HCT116 (cell line): ENCODE data around the gene C9orf78.

ENCODE experiments used
- CEBPB ChIP-seq: IDR thresholded peaks from 2 replicates; pipeline ENCODE4 v1.6.1; 2012; ENCODE audit warnings: low read depth
- EZH2 ChIP-seq: fragments of 200-600 bp; sonication (generic); IDR thresholded peaks from 2 replicates; pipeline ENCODE4 v1.6.1; 2017; ENCODE audit warnings: antibody characterized with exemption, mixed run types
- EZH2phosphoT487 ChIP-seq: fragments of 200-600 bp; IDR thresholded peaks from 2 replicates; pipeline ENCODE4 v1.6.1; 2018; ENCODE audit warnings: antibody characterized with exemption, borderline replicate concordance
- POLR2A ChIP-seq: IDR thresholded peaks from 2 replicates; pipeline ENCODE4 v1.7.0; 2011; ENCODE audit warnings: borderline replicate concordance; ENCODE audit not compliant: insufficient read depth, insufficient read length; ENCODE audit errors: extremely low read depth
- SIN3A ChIP-seq: IDR thresholded peaks from 2 replicates; pipeline ENCODE4 v1.6.1; 2012; ENCODE audit warnings: low read depth
- SRF ChIP-seq: IDR thresholded peaks from 2 replicates; pipeline ENCODE4 v1.6.1; 2012; ENCODE audit warnings: low read depth
- ZFX ChIP-seq: fragments of 450-650 bp; IDR thresholded peaks from 2 replicates; pipeline ENCODE4 v1.6.1; 2017
- TF ChIP-seq, protein P1 (sequence below), 3 experiments: fragments of 200-600 bp in 1 of 3; sonication (generic) in 1 of 3; IDR thresholded peaks in 2 of 3; conservative IDR thresholded peaks in 1 of 3; 2 replicates each; pipeline ENCODE4 v1.5.1; 2012 to 2017; ENCODE audit warnings: low read depth in 2 of 3, low read length in 2 of 3, antibody characterized with exemption in 1 of 3, borderline replicate concordance in 1 of 3, control low read depth in 1 of 3, mild to moderate bottlenecking in 1 of 3, mixed read lengths in 1 of 3, mixed run types in 1 of 3, moderate library complexity in 1 of 3; ENCODE audit not compliant: insufficient read depth in 1 of 3
- TF ChIP-seq, protein P2 (sequence below): IDR thresholded peaks from 2 replicates; pipeline ENCODE4 v1.6.1; 2012
- TF ChIP-seq, protein P3 (sequence below): IDR thresholded peaks from 2 replicates; pipeline ENCODE4 v1.6.1; 2012
- TF ChIP-seq, protein P4 (sequence below): IDR thresholded peaks from 2 replicates; pipeline ENCODE4 v1.6.1; 2012; ENCODE audit warnings: low read depth

DNA sequence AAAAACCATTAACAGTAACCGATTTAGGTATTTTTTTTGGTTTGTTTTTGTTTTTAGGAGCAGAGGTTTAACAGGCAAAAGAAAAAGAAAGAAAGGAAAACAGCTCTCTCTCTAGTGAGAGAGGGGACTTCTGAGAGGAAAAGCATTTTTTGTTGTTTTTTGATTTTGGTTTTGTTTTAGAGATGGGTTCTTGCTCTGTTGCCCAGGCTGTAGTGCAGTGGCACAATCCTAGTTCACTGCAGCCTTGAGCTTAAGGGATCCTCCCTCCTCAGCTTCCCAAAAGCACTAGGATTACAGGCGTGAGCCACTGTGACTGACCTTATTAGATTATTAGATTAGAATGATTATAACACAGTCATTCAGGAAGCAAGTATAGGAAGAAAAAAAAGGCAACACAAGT, 10.3 kb upstream of the C9orf78 start:
- TF ChIP-seq, protein P1, sequence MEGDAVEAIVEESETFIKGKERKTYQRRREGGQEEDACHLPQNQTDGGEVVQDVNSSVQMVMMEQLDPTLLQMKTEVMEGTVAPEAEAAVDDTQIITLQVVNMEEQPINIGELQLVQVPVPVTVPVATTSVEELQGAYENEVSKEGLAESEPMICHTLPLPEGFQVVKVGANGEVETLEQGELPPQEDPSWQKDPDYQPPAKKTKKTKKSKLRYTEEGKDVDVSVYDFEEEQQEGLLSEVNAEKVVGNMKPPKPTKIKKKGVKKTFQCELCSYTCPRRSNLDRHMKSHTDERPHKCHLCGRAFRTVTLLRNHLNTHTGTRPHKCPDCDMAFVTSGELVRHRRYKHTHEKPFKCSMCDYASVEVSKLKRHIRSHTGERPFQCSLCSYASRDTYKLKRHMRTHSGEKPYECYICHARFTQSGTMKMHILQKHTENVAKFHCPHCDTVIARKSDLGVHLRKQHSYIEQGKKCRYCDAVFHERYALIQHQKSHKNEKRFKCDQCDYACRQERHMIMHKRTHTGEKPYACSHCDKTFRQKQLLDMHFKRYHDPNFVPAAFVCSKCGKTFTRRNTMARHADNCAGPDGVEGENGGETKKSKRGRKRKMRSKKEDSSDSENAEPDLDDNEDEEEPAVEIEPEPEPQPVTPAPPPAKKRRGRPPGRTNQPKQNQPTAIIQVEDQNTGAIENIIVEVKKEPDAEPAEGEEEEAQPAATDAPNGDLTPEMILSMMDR (IDR thresholded peaks at IDR 0.05 in 2 of 3, conservative IDR thresholded peaks at IDR 0.05 in 1 of 3; ENCODE audit: borderline replicate concordance in 1 of 3, insufficient read depth in 1 of 3, low read depth in 2 of 3, low read length in 2 of 3) = no peak
- TF ChIP-seq EZH2phosphoT487 (no peak), SIN3A (no peak), ZFX (no peak), POLR2A (no peak), EZH2 (no peak), SRF (no peak), CEBPB (no peak)
- TF ChIP-seq, protein P2, sequence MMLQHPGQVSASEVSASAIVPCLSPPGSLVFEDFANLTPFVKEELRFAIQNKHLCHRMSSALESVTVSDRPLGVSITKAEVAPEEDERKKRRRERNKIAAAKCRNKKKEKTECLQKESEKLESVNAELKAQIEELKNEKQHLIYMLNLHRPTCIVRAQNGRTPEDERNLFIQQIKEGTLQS = no peak
- TF ChIP-seq, protein P3, sequence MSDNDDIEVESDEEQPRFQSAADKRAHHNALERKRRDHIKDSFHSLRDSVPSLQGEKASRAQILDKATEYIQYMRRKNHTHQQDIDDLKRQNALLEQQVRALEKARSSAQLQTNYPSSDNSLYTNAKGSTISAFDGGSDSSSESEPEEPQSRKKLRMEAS = no peak
- TF ChIP-seq, protein P4, sequence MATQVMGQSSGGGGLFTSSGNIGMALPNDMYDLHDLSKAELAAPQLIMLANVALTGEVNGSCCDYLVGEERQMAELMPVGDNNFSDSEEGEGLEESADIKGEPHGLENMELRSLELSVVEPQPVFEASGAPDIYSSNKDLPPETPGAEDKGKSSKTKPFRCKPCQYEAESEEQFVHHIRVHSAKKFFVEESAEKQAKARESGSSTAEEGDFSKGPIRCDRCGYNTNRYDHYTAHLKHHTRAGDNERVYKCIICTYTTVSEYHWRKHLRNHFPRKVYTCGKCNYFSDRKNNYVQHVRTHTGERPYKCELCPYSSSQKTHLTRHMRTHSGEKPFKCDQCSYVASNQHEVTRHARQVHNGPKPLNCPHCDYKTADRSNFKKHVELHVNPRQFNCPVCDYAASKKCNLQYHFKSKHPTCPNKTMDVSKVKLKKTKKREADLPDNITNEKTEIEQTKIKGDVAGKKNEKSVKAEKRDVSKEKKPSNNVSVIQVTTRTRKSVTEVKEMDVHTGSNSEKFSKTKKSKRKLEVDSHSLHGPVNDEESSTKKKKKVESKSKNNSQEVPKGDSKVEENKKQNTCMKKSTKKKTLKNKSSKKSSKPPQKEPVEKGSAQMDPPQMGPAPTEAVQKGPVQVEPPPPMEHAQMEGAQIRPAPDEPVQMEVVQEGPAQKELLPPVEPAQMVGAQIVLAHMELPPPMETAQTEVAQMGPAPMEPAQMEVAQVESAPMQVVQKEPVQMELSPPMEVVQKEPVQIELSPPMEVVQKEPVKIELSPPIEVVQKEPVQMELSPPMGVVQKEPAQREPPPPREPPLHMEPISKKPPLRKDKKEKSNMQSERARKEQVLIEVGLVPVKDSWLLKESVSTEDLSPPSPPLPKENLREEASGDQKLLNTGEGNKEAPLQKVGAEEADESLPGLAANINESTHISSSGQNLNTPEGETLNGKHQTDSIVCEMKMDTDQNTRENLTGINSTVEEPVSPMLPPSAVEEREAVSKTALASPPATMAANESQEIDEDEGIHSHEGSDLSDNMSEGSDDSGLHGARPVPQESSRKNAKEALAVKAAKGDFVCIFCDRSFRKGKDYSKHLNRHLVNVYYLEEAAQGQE = no peak
